Neuronal stem cell (in vitro differentiated cells): ENCODE measurements around the gene SLC8A1.

Experiments
- DNase-seq: peaks from one replicate; pipeline ENCODE4 v3.0.0-alpha.2; 2013; ENCODE audit warnings: low spot score
- H2AFZ ChIP-seq: one replicate; pipeline ENCODE4 v1.6.1; 2013; ENCODE audit warnings: mild to moderate bottlenecking, low read length, inconsistent platforms
- H2AK5ac ChIP-seq: 2 replicates; pipeline ENCODE4 v1.6.1; 2013; ENCODE audit warnings: low read depth, mild to moderate bottlenecking, inconsistent platforms, low read length, moderate library complexity, mixed read lengths
- H2BK120ac ChIP-seq: 2 replicates; pipeline ENCODE4 v1.6.1; 2013; ENCODE audit warnings: low read depth, mild to moderate bottlenecking, inconsistent platforms, low read length, moderate library complexity, mixed read lengths
- H2BK12ac ChIP-seq: one replicate; pipeline ENCODE4 v1.6.1; 2013; ENCODE audit warnings: low read length, inconsistent platforms
- H2BK15ac ChIP-seq: 2 replicates; pipeline ENCODE4 v1.6.1; 2013; ENCODE audit warnings: mild to moderate bottlenecking, low read length, inconsistent platforms, mixed read lengths
- H2BK5ac ChIP-seq: one replicate; pipeline ENCODE4 v1.6.1; 2013; ENCODE audit warnings: inconsistent platforms, mild to moderate bottlenecking, low read length, moderate library complexity
- H3K14ac ChIP-seq: one replicate; pipeline ENCODE4 v1.6.1; 2013; ENCODE audit warnings: low read length, inconsistent platforms
- H3K18ac ChIP-seq: 2 replicates; pipeline ENCODE4 v1.6.1; 2013; ENCODE audit warnings: low read length, inconsistent platforms
- H3K23ac ChIP-seq: 2 replicates; pipeline ENCODE4 v1.6.1; 2013; ENCODE audit warnings: low read depth, mild to moderate bottlenecking, mixed read lengths, low read length, inconsistent platforms; ENCODE audit not compliant: poor library complexity
- H3K27ac ChIP-seq: replicated peaks from 3 replicates; pipeline ENCODE4 v1.5.1; 2013; ENCODE audit warnings: low read length, inconsistent platforms
- H3K27me3 ChIP-seq, 3 experiments: 2 replicates each; pipeline ENCODE4 v1.6.1; 2013; ENCODE audit warnings: low read length in 3 of 3, mild to moderate bottlenecking in 2 of 3, inconsistent platforms in 1 of 3, low read depth in 1 of 3, mixed read lengths in 1 of 3, moderate library complexity in 1 of 3; ENCODE audit not compliant: control insufficient read depth in 3 of 3, insufficient read depth in 3 of 3
- H3K36me3 ChIP-seq, 2 donors: replicated peaks in 1 of 2; 2 replicates each; pipeline ENCODE4 v1.6.1; 2013; ENCODE audit warnings: low read length in 2 of 2; ENCODE audit not compliant: control insufficient read depth in 2 of 2, insufficient read depth in 2 of 2
- H3K4ac ChIP-seq: 2 replicates; pipeline ENCODE4 v1.6.1; 2013; ENCODE audit warnings: inconsistent platforms, mild to moderate bottlenecking, low read length, moderate library complexity
- H3K4me1 ChIP-seq, 2 donors: 1 replicate in 1 of 2; 2 replicates in 1 of 2; pipeline ENCODE4 v1.6.1; 2013; ENCODE audit warnings: low read length in 2 of 2, low read depth in 1 of 2; ENCODE audit not compliant: control insufficient read depth in 2 of 2, insufficient read depth in 1 of 2
- H3K4me2 ChIP-seq: one replicate; pipeline ENCODE4 v1.6.1; 2013; ENCODE audit warnings: mild to moderate bottlenecking, low read length, inconsistent platforms; ENCODE audit not compliant: insufficient read depth, poor library complexity, severe bottlenecking
- H3K4me3 ChIP-seq, 2 donors: 2 replicates each; pipeline ENCODE4 v1.5.1; 2013; ENCODE audit warnings: low read length in 2 of 2, mild to moderate bottlenecking in 2 of 2, inconsistent platforms in 1 of 2, moderate library complexity in 1 of 2
- H3K79me1 ChIP-seq: one replicate; pipeline ENCODE4 v1.6.1; 2013; ENCODE audit warnings: low read depth, mild to moderate bottlenecking, inconsistent platforms, low read length, moderate library complexity
- H3K9ac ChIP-seq: one replicate; pipeline ENCODE4 v1.6.1; 2013; ENCODE audit warnings: mild to moderate bottlenecking, low read depth, low read length, inconsistent platforms; ENCODE audit not compliant: poor library complexity
- H3K9me3 ChIP-seq, 2 donors: replicated peaks in 1 of 2; 2 replicates each; pipeline versions ENCODE3 to v1.6.1; 2013; ENCODE audit warnings: low read length in 2 of 2, mild to moderate bottlenecking in 2 of 2, inconsistent platforms in 1 of 2, low read depth in 1 of 2, mixed read lengths in 1 of 2, moderate library complexity in 1 of 2; ENCODE audit not compliant: control insufficient read depth in 2 of 2, insufficient read depth in 1 of 2
- H4K8ac ChIP-seq: one replicate; pipeline ENCODE4 v1.6.1; 2013; ENCODE audit warnings: low read depth, mild to moderate bottlenecking, inconsistent platforms, low read length, moderate library complexity
- H4K91ac ChIP-seq: one replicate; pipeline ENCODE4 v1.6.1; 2013; ENCODE audit warnings: low read length, low read depth, mild to moderate bottlenecking, inconsistent platforms; ENCODE audit not compliant: poor library complexity
- WGBS, 2 donors: extraction: QIAGEN DNeasy Blood & Tissue Kit; methylation state at CpG; one replicate each; pipeline ENCODE4 v1.1.7; 2013; ENCODE audit warnings: missing lambda C conversion rate in 2 of 2, mixed read lengths in 1 of 2; ENCODE audit not compliant: insufficient read length in 2 of 2, insufficient replicate concordance in 1 of 2; ENCODE audit errors: extremely low coverage in 2 of 2; 5-methylcytosine and 5-hydroxymethylcytosine counted together

SLC8A1 gene

DNA sequence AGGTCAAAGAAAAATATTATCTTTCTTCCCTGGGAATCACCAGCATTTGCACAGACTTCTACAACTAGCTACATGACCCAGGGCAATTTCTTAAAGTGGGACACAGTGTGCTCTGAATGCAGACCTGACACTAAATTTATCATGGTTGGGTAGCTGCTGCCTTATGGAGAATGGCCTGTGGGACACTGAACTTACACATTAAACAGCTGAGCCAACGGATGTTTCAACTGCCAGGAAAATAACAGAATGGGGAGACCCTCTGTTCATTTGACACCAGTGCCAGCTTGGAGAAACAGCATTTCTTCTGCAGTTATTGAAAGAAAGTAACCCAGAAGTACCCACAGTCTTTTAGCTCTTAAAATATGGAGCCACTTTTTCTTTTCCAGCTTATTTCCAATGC is 54.1 kb downstream of the SLC8A1 start:
- Histone ChIP-seq H2BK15ac (no peak overlapping the region), H3K23ac (no peak overlapping the region), H3K9ac (no peak overlapping the region), H3K4ac (no peak overlapping the region), H3K14ac (no peak overlapping the region), H3K9me3 (peaks cover 0 to 5% of the 10 kb centered on the region in 2 donors), H3K27me3 (no peaks in the 10 kb centered on the region), H2BK5ac (no peak overlapping the region), H2AK5ac (no peak overlapping the region), H4K91ac (no peak overlapping the region), H2BK12ac (no peak overlapping the region), H3K79me1 (no peaks in the 10 kb centered on the region), H3K18ac (no peak overlapping the region), H3K27ac (no peak overlapping the region), H2AFZ (no peak overlapping the region), H4K8ac (no peak overlapping the region), H3K36me3 (no peaks in the 10 kb centered on the region), H3K4me3 (no peak overlapping the region), H3K4me1 (peaks cover 2 to 8% of the 10 kb centered on the region in 2 donors), H3K4me2 (no peak overlapping the region), H2BK120ac (no peak overlapping the region)
- WGBS, 2 donors = no CpG with 5 or more reads among the region's 1 CpG
- no peak for DNase-seq

DNA sequence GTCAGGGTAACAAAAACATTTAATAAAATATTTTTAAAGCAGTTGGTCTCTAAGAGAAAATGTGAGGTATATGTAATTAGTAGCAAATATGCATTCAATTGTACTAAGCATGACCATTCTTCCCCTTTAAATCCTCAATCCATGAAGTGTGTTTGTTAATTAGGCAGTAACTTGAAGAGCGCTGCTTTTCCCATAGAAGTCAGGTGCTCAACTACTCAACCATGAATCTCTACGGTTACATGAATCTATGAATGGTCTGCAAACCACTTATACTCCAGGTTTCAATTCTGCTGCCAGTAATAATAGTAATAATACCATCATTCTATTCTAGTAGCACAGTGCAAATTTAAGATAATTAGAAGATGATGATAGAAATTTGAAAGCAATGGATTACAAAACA is 55.8 kb downstream of the SLC8A1 start:
- no peak overlapping the region for H3K23ac ChIP-seq
- H2BK15ac ChIP-seq = no peak overlapping the region
- H4K91ac ChIP-seq = no peak overlapping the region
- H3K27ac ChIP-seq = no peak overlapping the region
- peaks cover 2 to 6% of the 10 kb centered on the region in 2 donors for H3K4me1 ChIP-seq
- H4K8ac ChIP-seq = no peak overlapping the region
- H3K9ac ChIP-seq = no peak overlapping the region
- no CpG with 5 or more reads among the region's 2 CpGs for WGBS, 2 donors
- no peak overlapping the region for H2BK120ac ChIP-seq
- no peak overlapping the region for H3K4ac ChIP-seq
- no peak overlapping the region for H3K14ac ChIP-seq
- no peak for DNase-seq
- no peak overlapping the region for H2BK5ac ChIP-seq
- H3K4me3 ChIP-seq = no peak overlapping the region
- no peak overlapping the region for H2BK12ac ChIP-seq
- H3K27me3 ChIP-seq = no peaks in the 10 kb centered on the region
- H2AFZ ChIP-seq = no peak overlapping the region
- no peak overlapping the region for H3K18ac ChIP-seq
- H3K36me3 ChIP-seq = no peaks in the 10 kb centered on the region
- no peak overlapping the region for H3K4me2 ChIP-seq
- no peak overlapping the region for H2AK5ac ChIP-seq
- peaks cover 0 to 5% of the 10 kb centered on the region in 2 donors for H3K9me3 ChIP-seq
- no peaks in the 10 kb centered on the region for H3K79me1 ChIP-seq

DNA sequence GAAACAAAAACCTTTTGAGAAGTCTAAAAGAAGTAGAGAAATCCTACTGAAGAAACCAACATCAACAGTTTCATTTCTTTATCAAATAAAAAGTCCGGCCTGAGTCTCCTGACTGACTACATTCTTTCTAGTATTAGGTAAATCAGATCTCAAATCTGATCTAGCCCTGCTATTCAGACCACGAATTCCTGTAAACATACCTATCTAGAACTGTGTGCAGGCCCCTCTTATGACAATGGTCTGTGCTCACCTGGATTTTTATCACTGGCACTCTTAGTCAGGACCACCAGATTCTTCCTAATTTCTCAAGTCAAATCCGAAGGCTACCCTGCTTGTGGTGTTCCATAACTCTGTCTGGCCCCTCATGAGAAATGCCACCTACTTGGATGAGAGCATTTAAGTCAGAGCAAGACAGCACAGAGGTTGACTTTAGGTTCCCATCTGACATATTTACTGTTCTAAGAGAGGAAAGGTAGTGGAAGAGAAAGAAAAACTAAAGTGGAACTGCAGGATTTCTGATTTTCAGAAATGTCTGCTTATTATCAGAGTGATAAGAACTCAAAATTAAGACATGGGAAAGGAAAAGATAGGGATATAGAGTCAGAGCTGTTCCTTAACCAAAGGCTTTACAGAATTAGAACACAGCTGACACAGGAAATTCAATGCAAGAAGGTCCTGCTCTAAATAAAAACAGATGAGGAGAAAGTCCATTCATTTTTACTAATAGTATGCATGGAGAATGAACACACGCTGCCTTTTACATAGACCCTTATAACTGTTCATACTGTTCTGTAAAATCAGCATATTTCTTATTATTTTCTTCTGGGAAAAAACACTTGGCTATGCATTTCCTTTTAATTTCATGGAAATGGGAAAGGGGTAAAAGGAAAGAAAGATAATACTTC is 56.5 kb downstream of the SLC8A1 start:
- no peak overlapping the region for H4K8ac ChIP-seq
- WGBS, 2 donors = no CpG with 5 or more reads among the region's 4 CpGs

DNA sequence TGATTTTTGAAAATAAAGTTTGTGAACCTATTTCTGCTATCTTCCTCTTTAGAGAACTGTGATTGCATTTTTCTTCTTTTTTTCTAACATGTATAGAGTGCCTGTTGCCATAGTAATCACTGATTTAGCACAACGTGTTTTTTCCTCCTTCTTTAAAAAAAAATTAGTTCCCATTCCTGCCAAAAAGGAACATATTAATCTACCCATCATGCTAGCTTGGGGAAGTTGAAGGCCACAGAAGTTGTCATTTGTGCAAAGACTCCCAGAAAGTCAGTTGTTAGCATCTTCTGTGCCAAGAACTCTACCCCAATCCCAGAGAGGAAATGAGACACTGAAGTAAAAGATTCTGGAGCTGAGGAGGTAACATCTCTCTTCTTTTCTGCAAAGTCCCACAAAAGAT is 57.3 kb downstream of the SLC8A1 start:
- Histone ChIP-seq H3K4me2 (no peak overlapping the region), H3K27me3 (no peaks in the 10 kb centered on the region), H3K4me1 (peaks cover 2% of the 10 kb centered on the region in 2 donors), H3K4ac (no peak overlapping the region), H3K9me3 (peaks cover 0 to 5% of the 10 kb centered on the region in 2 donors), H2BK120ac (no peak overlapping the region), H3K4me3 (no peak overlapping the region), H3K79me1 (no peaks in the 10 kb centered on the region), H2AFZ (no peak overlapping the region), H2BK12ac (no peak overlapping the region), H3K36me3 (no peaks in the 10 kb centered on the region), H4K8ac (no peak overlapping the region), H2BK5ac (no peak overlapping the region), H2AK5ac (no peak overlapping the region), H3K18ac (no peak overlapping the region), H3K27ac (no peak overlapping the region), H3K23ac (no peak overlapping the region), H3K9ac (no peak overlapping the region), H2BK15ac (no peak overlapping the region), H4K91ac (no peak overlapping the region), H3K14ac (no peak overlapping the region)
- WGBS, 2 donors = no CpG with 5 or more reads among the region's 1 CpG
- DNase-seq = no peak

More for the DNA sequence above, 56.5 kb downstream of the SLC8A1 start:
- Histone ChIP-seq H3K27me3 (no peaks in the 10 kb centered on the region), H3K14ac (no peak overlapping the region), H2BK120ac (no peak overlapping the region), H3K4me1 (peaks cover 2 to 3% of the 10 kb centered on the region in 2 donors), H2BK15ac (no peak overlapping the region), H3K27ac (no peak overlapping the region), H3K9me3 (peaks cover 0 to 5% of the 10 kb centered on the region in 2 donors), H3K18ac (no peak overlapping the region), H2BK5ac (no peak overlapping the region), H3K9ac (no peak overlapping the region), H2AK5ac (no peak overlapping the region), H2BK12ac (no peak overlapping the region), H3K4me3 (no peak overlapping the region), H3K4me2 (no peak overlapping the region), H3K23ac (no peak overlapping the region), H3K36me3 (no peaks in the 10 kb centered on the region), H3K79me1 (no peaks in the 10 kb centered on the region), H4K91ac (no peak overlapping the region), H3K4ac (no peak overlapping the region), H2AFZ (no peak overlapping the region)
- no peak for DNase-seq
